CD14-positive monocyte (primary cell): Measurements from ENCODE around the gene SCN5A. TPM values are rescaled to one million over a fixed set of nuclear protein-coding genes. Genes with fewer than 3 reads are reported as not detected.

Source experiments
- DNase-seq, 3 donors: peaks; one replicate each; pipeline ENCODE4 v3.0.0-alpha.2; 2011 to 2022
- H2AFZ ChIP-seq: 2 replicates; pipeline ENCODE4 v1.6.0; 2012; ENCODE audit warnings: mild to moderate bottlenecking, low read depth, low read length, inconsistent platforms; ENCODE audit not compliant: insufficient read depth, poor library complexity, severe bottlenecking
- H3K27ac ChIP-seq, 2 donors: 1 replicate in 1 of 2; 2 replicates in 1 of 2; pipeline ENCODE4 v1.5.1; 2012 to 2013; ENCODE audit warnings: low read length in 2 of 2, control low read depth in 1 of 2, inconsistent platforms in 1 of 2, low read depth in 1 of 2, mild to moderate bottlenecking in 1 of 2
- H3K27me3 ChIP-seq, 2 donors: one replicate each; pipeline versions ENCODE4 v1.6.0 to v1.6.1; 2011 to 2013; ENCODE audit warnings: low read length in 2 of 2; ENCODE audit not compliant: control insufficient read depth in 2 of 2, insufficient read depth in 2 of 2
- H3K36me3 ChIP-seq, 2 donors: replicated peaks in 1 of 2; 1 replicate in 1 of 2; 2 replicates in 1 of 2; pipeline versions ENCODE4 v1.5.1 to v1.6.1; 2012 to 2013; ENCODE audit warnings: low read length in 2 of 2, control low read depth in 1 of 2, inconsistent platforms in 1 of 2, mild to moderate bottlenecking in 1 of 2; ENCODE audit not compliant: insufficient read depth in 2 of 2, control insufficient read depth in 1 of 2
- H3K4me1 ChIP-seq, 2 donors: 1 replicate in 1 of 2; 2 replicates in 1 of 2; pipeline versions ENCODE4 v1.5.1 to v1.6.1; 2012 to 2013; ENCODE audit warnings: low read length in 2 of 2, control low read depth in 1 of 2, inconsistent platforms in 1 of 2, mild to moderate bottlenecking in 1 of 2, moderate library complexity in 1 of 2; ENCODE audit not compliant: insufficient read depth in 2 of 2, control insufficient read depth in 1 of 2
- H3K4me2 ChIP-seq: replicated peaks from 2 replicates; pipeline ENCODE3; 2012; ENCODE audit warnings: low read length, moderate library complexity, mild to moderate bottlenecking; ENCODE audit not compliant: poor library complexity, severe bottlenecking; ENCODE audit errors: extremely low read depth
- H3K4me3 ChIP-seq, 3 experiments: fragments of 200-600 bp in 1 of 3; sonication (generic) in 1 of 3; replicated peaks in 1 of 3; 1 replicate in 2 of 3; 2 replicates in 1 of 3; pipeline ENCODE4 v1.5.1; 2011 to 2013; ENCODE audit warnings: low read length in 3 of 3, mild to moderate bottlenecking in 3 of 3, control low read depth in 2 of 3, low read depth in 2 of 3, inconsistent platforms in 1 of 3, moderate library complexity in 1 of 3
- H3K79me2 ChIP-seq: 2 replicates; pipeline ENCODE4 v1.6.0; 2012; ENCODE audit warnings: mild to moderate bottlenecking, control low read depth, inconsistent platforms, low read length, moderate library complexity; ENCODE audit not compliant: insufficient read depth
- H3K9ac ChIP-seq: 2 replicates; pipeline ENCODE4 v1.6.0; 2017; ENCODE audit warnings: low read length, mild to moderate bottlenecking; ENCODE audit not compliant: insufficient read depth, poor library complexity, severe bottlenecking
- H3K9me3 ChIP-seq, 2 donors: replicated peaks in 1 of 2; 1 replicate in 1 of 2; 2 replicates in 1 of 2; pipeline versions ENCODE4 v1.5.1 to v1.6.1; 2012 to 2013; ENCODE audit warnings: low read length in 2 of 2, control low read depth in 1 of 2; ENCODE audit not compliant: control insufficient read depth in 1 of 2, insufficient read depth in 1 of 2
- H4K20me1 ChIP-seq: 2 replicates; pipeline ENCODE4 v1.6.0; 2012; ENCODE audit warnings: mild to moderate bottlenecking, low read length, control low read depth, moderate library complexity; ENCODE audit not compliant: insufficient read depth
- H3K27ac Mint-ChIP-seq, 7 donors: one replicate each; pipeline ENCODE4 v1.8.0; 2020; ENCODE audit warnings: mild to moderate bottlenecking in 7 of 7, mixed read lengths in 7 of 7, moderate library complexity in 6 of 7, inconsistent platforms in 2 of 7
- H3K27me3 Mint-ChIP-seq, 3 donors: one replicate each; pipeline ENCODE4 v1.8.0; 2021 to 2022; ENCODE audit warnings: low read depth in 3 of 3, mild to moderate bottlenecking in 3 of 3, mixed read lengths in 3 of 3, moderate library complexity in 3 of 3, inconsistent platforms in 1 of 3
- H3K36me3 Mint-ChIP-seq, 2 donors: one replicate each; pipeline ENCODE4 v1.8.0; 2020; ENCODE audit warnings: mixed read lengths in 2 of 2, inconsistent platforms in 1 of 2, mild to moderate bottlenecking in 1 of 2
- H3K4me1 Mint-ChIP-seq: one replicate; pipeline ENCODE4 v1.8.0; 2020; ENCODE audit warnings: mild to moderate bottlenecking, mixed read lengths
- H3K4me3 Mint-ChIP-seq, 2 donors: one replicate each; pipeline ENCODE4 v1.8.0; 2020; ENCODE audit warnings: mild to moderate bottlenecking in 2 of 2, mixed read lengths in 2 of 2, moderate library complexity in 1 of 2
- H3K9me3 Mint-ChIP-seq, 7 donors: one replicate each; pipeline ENCODE4 v1.8.0; 2020 to 2022; ENCODE audit warnings: mixed read lengths in 7 of 7, mild to moderate bottlenecking in 6 of 7, moderate library complexity in 6 of 7, inconsistent platforms in 2 of 7
- WGBS: methylation state at CpG from one replicate; pipeline ENCODE4 v1.1.5; 2013; ENCODE audit warnings: missing lambda C conversion rate; ENCODE audit not compliant: insufficient coverage; 5-methylcytosine and 5-hydroxymethylcytosine counted together
- intact Hi-C, 2 donors: fragments of 100-400 bp; cut with micrococcal nuclease; formaldehyde crosslinking; loops; one replicate each; pipeline versions ENCODE4 v1.15.0 to v1.15.1; 2023
- polyA plus RNA-seq, 3 donors: library from polyadenylated mRNA; depleted of rRNA in 1 of 3; unstranded in 2 of 3; stranded (reverse) in 1 of 3; fragments of 300-500 nt in 2 of 3; fragments of >200 nt in 1 of 3; fragmentation: Illumina TruSeq in 2 of 3; gene quantifications; 1 replicate in 2 of 3; 2 replicates in 1 of 3; pipeline ENCODE4 v1.2.3, GENCODE V29; 2012 to 2021
- TF ChIP-seq, protein P1 (sequence below): fragments of 200-600 bp; IDR thresholded peaks from one replicate; pipeline ENCODE4 v1.8.0; 2022; ENCODE audit warnings: antibody characterized with exemption, mild to moderate bottlenecking

Gene SCN5A
- polyA plus RNA-seq, 3 donors: not detected

DNA sequence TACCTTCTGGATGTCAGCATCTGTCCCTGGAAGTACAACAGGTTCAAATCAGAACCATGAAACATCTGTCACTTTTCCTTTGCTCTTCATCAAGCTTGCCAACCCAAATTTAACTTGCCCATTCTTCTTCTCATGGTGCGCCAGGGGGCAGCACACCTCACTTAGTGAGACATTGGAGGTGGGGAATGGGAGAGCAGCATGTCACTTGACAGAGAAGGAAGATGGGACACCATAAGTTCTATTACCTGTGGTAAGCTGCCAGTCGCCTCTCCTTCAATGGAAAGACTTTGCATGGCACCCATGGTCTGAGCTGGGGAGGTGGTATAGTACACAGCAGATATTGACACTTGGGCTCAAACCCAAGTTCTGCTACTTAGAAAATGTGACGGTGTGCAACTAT lies 2.9 kb downstream of the SCN5A start:
- TF ChIP-seq, protein P1, sequence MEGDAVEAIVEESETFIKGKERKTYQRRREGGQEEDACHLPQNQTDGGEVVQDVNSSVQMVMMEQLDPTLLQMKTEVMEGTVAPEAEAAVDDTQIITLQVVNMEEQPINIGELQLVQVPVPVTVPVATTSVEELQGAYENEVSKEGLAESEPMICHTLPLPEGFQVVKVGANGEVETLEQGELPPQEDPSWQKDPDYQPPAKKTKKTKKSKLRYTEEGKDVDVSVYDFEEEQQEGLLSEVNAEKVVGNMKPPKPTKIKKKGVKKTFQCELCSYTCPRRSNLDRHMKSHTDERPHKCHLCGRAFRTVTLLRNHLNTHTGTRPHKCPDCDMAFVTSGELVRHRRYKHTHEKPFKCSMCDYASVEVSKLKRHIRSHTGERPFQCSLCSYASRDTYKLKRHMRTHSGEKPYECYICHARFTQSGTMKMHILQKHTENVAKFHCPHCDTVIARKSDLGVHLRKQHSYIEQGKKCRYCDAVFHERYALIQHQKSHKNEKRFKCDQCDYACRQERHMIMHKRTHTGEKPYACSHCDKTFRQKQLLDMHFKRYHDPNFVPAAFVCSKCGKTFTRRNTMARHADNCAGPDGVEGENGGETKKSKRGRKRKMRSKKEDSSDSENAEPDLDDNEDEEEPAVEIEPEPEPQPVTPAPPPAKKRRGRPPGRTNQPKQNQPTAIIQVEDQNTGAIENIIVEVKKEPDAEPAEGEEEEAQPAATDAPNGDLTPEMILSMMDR: peak; percentile 26
- Mint-ChIP-seq H3K4me3 (no peak overlapping the region), H3K4me1 (peaks cover 8% of the 10 kb centered on the region)

DNA sequence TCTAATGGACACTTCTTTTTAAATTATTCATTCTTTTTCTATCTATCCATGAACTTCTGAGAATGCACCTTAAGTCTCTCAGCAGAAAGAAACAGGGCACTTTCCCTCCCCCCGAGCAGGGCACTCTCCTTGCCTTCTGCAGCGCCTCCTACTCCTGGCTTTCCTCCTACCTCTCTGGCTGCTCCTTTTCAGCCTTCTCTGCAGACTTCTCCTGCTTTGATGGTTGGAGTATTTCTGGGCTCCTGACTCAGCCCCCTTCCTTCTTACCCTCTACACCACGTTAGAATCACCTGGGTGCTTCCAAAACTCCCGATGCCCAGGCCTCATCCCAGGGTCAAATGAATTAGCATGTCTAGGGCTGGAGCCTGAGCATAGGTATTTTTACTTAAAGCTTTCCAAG lies 3.4 kb downstream of the SCN5A start:
- Histone ChIP-seq H3K4me2 (no peak overlapping the region), H3K27ac (no peak overlapping the region), H3K9ac (no peak overlapping the region), H2AFZ (no peak overlapping the region), H3K4me1 (peaks cover 9 to 11% of the 10 kb centered on the region in 2 donors), H3K36me3 (no peaks in the 10 kb centered on the region), H3K4me3 (no peak overlapping the region), H4K20me1 (no peaks in the 10 kb centered on the region), H3K27me3 (peaks cover 19 to 41% of the 10 kb centered on the region in 2 donors), H3K79me2 (no peaks in the 10 kb centered on the region), H3K9me3 (peaks cover 0 to 14% of the 10 kb centered on the region in 2 donors)
- Mint-ChIP-seq H3K4me1 (peaks cover 7% of the 10 kb centered on the region), H3K36me3 (peaks cover 0 to 2% of the 10 kb centered on the region in 2 donors), H3K4me3 (no peak overlapping the region), H3K9me3 (peaks cover 0 to 6% (median 0%) of the 10 kb centered on the region in 7 donors), H3K27me3 (peaks cover 0 to 5% (median 0%) of the 10 kb centered on the region in 3 donors), H3K27ac (no peak overlapping the region)
- TF ChIP-seq, protein P1: no peak
- DNase-seq: no peak
- 90% methylated on average over 2 of the region's 4 CpGs for WGBS
- intact Hi-C loops: no loop called here

More for the DNA sequence above, 2.9 kb downstream of the SCN5A start:
- H3K4me2 ChIP-seq: no peak overlapping the region
- H3K79me2 ChIP-seq: no peaks in the 10 kb centered on the region
- H3K9me3 ChIP-seq: peaks cover 0 to 14% of the 10 kb centered on the region in 2 donors
- 80% methylated on average over 1 of the region's 3 CpGs for WGBS
- Mint-ChIP-seq H3K9me3 (peaks cover 0 to 6% (median 0%) of the 10 kb centered on the region in 7 donors), H3K27ac (no peak overlapping the region), H3K36me3 (peaks cover 0 to 2% of the 10 kb centered on the region in 2 donors), H3K27me3 (peaks cover 0 to 7% (median 0%) of the 10 kb centered on the region in 3 donors)
- peaks cover 9 to 11% of the 10 kb centered on the region in 2 donors for H3K4me1 ChIP-seq
- H3K4me3 ChIP-seq: no peak overlapping the region
- no peak overlapping the region for H2AFZ ChIP-seq
- H4K20me1 ChIP-seq: no peaks in the 10 kb centered on the region
- H3K27me3 ChIP-seq: peaks cover 19 to 46% of the 10 kb centered on the region in 2 donors
- H3K9ac ChIP-seq: no peak overlapping the region
- DNase-seq: no peak
- intact Hi-C loops: no loop called here
- no peaks in the 10 kb centered on the region for H3K36me3 ChIP-seq
- H3K27ac ChIP-seq: no peak overlapping the region
